ENCODE results near the gene GRIA4.

The GRIA4 gene

DNA sequence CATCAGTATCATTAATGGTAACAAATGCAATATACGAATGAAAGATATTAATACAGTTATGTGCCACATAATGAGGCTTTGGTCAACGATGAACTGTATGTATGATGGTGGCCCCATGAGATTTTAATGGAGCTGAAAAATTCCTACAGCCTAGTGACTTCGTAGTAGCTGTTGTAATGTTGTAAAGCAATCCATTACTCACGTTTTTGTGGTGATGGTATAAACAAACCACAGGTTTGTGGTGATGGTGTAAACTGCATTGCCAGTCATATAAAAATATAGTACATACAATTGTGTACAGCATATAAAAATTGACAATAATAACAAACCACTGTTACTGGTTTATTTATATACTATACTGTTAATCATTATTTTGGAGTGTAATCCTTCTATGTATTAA, 27.4 kb upstream of the GRIA4 start:
- no peak overlapping the region for H3K4me3 ChIP-seq (ENCODE audit: low read depth, low read length)
- TF ChIP-seq MAX (IDR thresholded peaks at IDR 0.05; ENCODE audit: low read depth, low read length) (no peak), CTCF (IDR thresholded peaks at IDR 0.05; ENCODE audit: low read depth, low read length) (no peak), POLR2A (IDR thresholded peaks at IDR 0.05; ENCODE audit: extremely low read depth, insufficient read length) (no peak), MYC (IDR thresholded peaks at IDR 0.05; ENCODE audit: low read depth, low read length) (no peak)
- DNase-seq (ENCODE audit: low read depth): no peak

- no peak for DNase-seq (ENCODE audit: low read depth)
- H3K4me3 ChIP-seq (ENCODE audit: low read depth, low read length): no peak overlapping the region
- TF ChIP-seq POLR2A (IDR thresholded peaks at IDR 0.05; ENCODE audit: extremely low read depth, insufficient read length) (no peak), MYC (IDR thresholded peaks at IDR 0.05; ENCODE audit: low read depth, low read length) (no peak), CTCF (IDR thresholded peaks at IDR 0.05; ENCODE audit: low read depth, low read length) (no peak), MAX (IDR thresholded peaks at IDR 0.05; ENCODE audit: low read depth, low read length) (no peak)
These were observed 21.9 kb upstream of the GRIA4 start for GRCh38 chr11:105588001-105588400.

GRCh38 chr11:105589346-105589745, 20.5 kb upstream of the GRIA4 start:
- H3K4me3 ChIP-seq (ENCODE audit: low read depth, low read length): no peak overlapping the region
- no peak for DNase-seq (ENCODE audit: low read depth)
- TF ChIP-seq POLR2A (IDR thresholded peaks at IDR 0.05; ENCODE audit: extremely low read depth, insufficient read length): no peak
- TF ChIP-seq MYC (IDR thresholded peaks at IDR 0.05; ENCODE audit: low read depth, low read length): no peak
- TF ChIP-seq CTCF (IDR thresholded peaks at IDR 0.05; ENCODE audit: low read depth, low read length): no peak
- TF ChIP-seq MAX (IDR thresholded peaks at IDR 0.05; ENCODE audit: low read depth, low read length): no peak

GRCh38 chr11:105592035-105592434, 17.8 kb upstream of the GRIA4 start:
- no peak for DNase-seq (ENCODE audit: low read depth)
- no peak for TF ChIP-seq MYC (IDR thresholded peaks at IDR 0.05; ENCODE audit: low read depth, low read length)
- TF ChIP-seq MAX (IDR thresholded peaks at IDR 0.05; ENCODE audit: low read depth, low read length): no peak
- no peak for TF ChIP-seq CTCF (IDR thresholded peaks at IDR 0.05; ENCODE audit: low read depth, low read length)
- no peak for TF ChIP-seq POLR2A (IDR thresholded peaks at IDR 0.05; ENCODE audit: extremely low read depth, insufficient read length)
- no peak overlapping the region for H3K4me3 ChIP-seq (ENCODE audit: low read depth, low read length)

GRCh38 chr11:105598371-105598770, 11.5 kb upstream of the GRIA4 start:
- TF ChIP-seq CTCF (IDR thresholded peaks at IDR 0.05; ENCODE audit: low read depth, low read length) (no peak), MYC (IDR thresholded peaks at IDR 0.05; ENCODE audit: low read depth, low read length) (no peak), MAX (IDR thresholded peaks at IDR 0.05; ENCODE audit: low read depth, low read length) (no peak), POLR2A (IDR thresholded peaks at IDR 0.05; ENCODE audit: extremely low read depth, insufficient read length) (no peak)
- no peak overlapping the region for H3K4me3 ChIP-seq (ENCODE audit: low read depth, low read length)
- DNase-seq (ENCODE audit: low read depth): no peak

DNA sequence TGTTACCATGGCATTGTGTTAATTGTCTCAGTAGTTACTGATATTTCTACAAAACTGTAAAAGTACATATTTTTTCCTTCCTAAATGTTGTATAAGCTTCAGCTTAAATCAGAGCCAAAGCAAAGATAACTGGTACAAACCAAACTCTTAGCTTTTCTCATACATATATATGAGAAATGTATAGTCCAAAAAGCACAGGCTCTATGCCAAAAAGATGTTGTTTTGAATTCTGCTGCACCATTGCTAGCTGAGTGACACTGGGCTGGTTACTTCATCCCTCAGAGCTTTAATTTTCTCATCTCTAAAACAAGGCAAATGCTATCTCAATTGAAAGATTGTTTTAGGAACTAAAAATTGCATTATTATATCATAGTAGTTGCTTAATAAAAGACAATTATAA, 6.7 kb upstream of the GRIA4 start:
- TF ChIP-seq MYC (IDR thresholded peaks at IDR 0.05; ENCODE audit: low read depth, low read length) (no peak), MAX (IDR thresholded peaks at IDR 0.05; ENCODE audit: low read depth, low read length) (no peak), CTCF (IDR thresholded peaks at IDR 0.05; ENCODE audit: low read depth, low read length) (no peak), POLR2A (IDR thresholded peaks at IDR 0.05; ENCODE audit: extremely low read depth, insufficient read length) (no peak)
- DNase-seq (ENCODE audit: low read depth): no peak
- no peak overlapping the region for H3K4me3 ChIP-seq (ENCODE audit: low read depth, low read length)

All from NB4 (cell line).